ENCODE data around the gene TCAIM. TPM values are rescaled to one million over a fixed set of nuclear protein-coding genes. Genes with fewer than 3 reads are reported as not detected.
A peak's percentile ranks its signal among the peaks of the same experiment; 100 is the strongest.
"Not testable (repeated sequence)": the region's sequence is repeated elsewhere in the genome, so short reads cannot be mapped to it uniquely, and the experiment has no call there.

Gene TCAIM
- total RNA-seq, 1 donor from 2014 or later: 19.9 TPM

DNA sequence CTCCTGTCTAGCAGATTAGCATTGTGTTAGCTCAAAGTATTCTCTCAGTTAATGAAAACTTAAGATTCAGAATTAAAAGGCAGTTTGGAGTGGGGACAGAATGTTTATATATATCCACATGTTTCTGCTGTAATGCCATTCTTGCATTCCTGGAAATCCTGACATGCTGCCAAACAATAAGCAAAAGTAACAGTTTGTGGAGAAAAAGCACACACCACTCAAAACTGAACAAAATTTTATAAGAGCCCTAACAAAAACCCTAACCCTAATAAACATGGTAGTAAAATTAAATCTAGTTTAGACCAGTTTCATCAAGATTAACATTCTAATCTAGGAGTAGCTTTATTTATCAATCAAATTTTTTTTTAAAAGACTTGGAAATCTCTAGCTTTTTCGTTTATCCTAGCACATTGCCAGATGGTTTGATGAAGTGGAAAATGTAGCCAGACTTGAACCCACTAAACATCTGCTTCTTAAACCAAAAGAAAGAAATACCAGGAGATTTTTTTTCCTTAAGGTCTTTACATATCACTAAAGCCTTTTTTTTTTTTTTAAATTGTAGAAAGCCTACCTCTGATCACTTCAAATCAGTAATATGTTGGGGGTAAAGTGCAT is 3.7 kb downstream of the TCAIM start:
- no peak for DNase-seq (ENCODE audit: low spot score)

DNA sequence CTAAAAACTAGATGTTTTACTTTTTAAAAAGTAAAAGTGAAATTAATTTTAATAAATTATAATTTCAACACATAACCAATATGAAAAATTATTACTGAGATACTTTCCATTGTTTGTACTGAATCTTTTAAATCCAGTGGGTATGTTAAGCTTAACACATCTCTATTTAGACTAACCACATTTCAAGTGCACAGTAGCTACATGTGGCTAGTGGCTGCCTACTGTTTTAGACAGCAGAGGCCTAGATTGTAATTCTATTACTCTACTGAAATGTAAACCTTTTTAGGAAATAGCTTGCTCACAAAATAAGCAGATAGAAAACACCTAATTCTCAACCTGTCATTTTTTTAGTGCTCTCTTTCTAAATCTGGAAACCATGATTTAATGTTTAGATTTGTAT is 4.9 kb downstream of the TCAIM start:
- no peak for DNase-seq (ENCODE audit: low spot score)

DNA sequence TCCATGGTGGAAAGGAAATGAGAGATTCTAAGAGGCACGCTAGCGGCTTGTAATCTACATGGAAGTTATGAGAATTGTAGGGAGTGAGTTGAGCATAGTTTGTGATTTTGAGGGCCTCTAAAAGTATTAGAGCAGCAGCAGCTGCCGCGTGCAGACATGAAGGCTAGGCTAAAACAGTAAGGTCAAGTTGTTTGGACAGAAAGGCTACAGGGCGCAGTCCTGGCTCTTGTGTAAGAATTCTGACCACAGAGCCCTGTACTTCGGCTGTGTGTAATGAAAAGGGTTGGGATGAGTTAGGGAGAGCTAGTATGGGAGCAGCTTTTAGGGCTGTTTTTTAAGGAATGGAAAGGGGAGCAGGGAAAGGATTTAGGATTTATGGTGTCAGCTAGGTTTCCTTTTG is 8.0 kb downstream of the TCAIM start:
- not testable (repeated sequence) for DNase-seq (ENCODE audit: low spot score)

DNA sequence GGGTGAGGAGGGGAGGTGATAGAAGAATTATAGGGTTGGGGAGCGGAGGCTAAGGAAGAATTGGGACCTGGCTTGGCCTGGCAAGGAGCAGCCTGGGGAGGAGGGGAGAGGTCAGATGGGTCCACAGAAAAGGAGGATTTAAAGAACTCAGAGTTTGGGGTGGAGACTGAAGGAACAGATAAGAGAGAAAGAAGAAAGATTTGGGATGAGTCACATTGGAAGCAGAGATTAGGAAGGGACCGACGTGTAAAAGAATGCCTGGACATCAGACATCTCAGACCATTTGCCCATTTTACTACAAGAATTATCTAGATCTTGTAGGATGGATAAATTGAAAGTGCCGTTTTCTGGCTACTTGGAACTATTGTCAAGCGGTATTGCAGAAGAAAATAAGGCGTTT is 10.4 kb downstream of the TCAIM start:
- no peak for DNase-seq (ENCODE audit: low spot score)

DNA sequence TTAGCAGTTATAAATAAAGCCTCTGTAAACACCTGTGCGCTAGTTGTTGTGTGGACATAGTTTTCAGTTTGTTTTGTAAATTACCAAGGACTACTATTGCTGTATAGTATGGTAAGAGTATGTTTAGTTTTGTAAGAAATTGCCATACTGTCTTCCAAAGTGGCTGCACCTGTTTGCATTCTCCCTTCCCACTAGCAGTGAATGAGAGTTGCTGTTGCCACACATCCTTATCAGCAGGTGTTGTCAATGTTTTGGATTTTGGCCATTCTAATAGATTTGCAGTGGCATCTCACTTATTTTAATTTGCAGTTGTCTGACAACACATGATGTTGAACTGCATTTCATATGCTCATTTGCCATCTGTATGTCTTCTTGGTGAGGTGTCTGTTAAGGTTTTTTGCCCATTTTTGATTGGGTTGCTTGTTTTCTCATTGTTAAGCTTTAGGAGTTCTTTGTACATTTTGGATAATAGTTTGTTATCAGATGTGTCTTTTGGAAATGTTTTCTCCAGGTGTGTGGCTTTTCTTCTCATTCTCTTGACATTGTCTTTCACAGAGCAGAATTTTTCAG is 14.9 kb downstream of the TCAIM start:
- DNase-seq (ENCODE audit: low spot score): no peak

DNA sequence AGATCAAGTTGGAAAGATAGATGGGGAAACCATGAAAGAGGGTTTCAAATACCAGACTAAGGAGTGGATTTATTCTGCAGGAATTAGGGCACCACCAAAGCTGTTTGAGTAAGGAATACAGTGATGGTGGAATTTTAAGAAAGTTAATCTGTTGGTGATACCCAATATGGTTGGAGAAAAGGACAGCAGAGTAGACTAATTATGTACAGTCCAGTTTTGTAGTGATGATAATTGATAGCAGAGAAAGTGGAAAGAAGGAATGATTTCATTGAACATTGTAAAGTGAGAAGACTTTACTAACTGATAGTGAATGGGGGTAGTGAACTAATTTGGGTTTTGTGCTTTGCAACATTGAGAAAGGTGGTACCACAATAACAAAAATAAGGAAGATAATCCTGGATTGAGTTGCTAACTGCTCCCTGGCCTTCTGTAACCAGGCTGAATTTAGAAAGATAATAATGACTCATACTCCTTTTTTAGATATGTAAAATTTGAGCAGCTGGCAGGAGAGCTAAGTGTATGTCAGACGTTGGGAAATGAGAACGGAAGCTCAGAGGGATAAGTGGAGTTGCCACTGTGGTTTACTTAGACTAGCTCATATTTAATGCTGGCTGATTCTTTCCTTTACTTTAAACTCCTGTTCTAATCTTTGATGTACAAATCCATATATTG is 16.9 kb downstream of the TCAIM start:
- no peak for DNase-seq (ENCODE audit: low spot score)

DNA sequence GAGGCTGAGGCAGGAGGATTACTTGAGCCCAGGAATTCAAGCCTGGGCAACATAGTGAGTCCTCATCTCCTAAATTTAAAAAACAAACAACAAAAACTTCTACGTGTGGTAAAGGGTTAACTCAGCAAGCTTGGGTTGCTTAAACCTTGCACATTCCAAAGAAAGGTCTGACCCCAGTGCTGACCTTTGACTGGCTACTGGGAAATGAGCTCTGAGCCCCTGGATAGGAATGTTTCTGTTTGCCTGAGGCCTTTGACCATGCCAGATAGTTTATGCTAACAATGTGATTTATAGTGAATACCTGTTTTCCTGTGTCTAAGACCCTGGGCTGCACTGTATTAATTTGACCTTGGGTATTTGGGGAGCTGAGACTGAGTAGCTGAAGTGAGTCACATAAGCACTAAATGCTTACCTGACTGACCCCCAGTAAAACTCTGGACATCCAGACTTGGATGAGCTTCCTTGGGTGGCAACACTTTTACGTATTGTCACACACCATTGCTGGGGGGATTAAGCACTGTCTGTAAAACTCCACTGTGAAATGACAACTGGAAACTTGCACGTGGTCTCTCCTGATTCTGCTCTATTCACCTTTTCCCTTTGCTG is 20.7 kb downstream of the TCAIM start:
- no peak for DNase-seq (ENCODE audit: low spot score)

DNA sequence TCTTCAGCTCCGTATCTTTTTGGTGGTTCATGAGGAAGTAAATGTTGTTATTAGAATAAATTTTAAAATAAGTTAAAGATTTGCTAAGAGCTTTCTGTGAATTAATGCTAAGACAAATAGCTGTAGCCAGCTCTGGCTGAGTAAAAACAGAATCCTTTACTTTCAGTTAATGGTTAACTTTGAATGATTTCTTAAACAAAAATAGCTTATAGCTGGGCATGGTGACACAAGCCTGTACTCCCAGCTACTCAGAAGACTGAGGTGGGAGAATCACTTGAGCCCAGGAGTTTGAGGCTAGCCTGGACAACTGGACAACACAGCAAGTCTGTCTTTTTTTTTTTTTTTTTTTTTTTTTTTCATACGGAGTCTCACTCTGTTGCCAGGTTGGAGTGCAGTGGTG is 25.0 kb downstream of the TCAIM start:
- no peak for DNase-seq (ENCODE audit: low spot score)

DNA sequence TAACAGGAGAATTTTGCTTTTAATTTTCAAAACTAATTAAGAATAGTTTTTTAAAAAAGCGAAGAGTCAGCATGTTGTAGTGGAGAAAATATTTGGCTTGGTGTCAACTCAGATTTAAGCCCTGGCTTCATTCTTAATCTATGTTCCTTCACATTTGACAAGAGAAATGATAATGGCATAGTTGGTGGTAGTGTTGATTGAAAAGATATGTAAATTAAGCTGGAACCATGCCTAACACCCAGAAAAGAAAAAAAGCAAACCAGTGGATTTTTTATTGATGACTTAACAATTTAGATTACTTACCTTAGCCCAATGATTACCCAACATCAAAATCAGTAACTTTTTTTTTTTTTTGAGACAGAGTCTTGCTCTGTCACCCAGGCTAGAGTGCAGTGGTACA is 27.4 kb downstream of the TCAIM start:
- no peak for DNase-seq (ENCODE audit: low spot score)

DNA sequence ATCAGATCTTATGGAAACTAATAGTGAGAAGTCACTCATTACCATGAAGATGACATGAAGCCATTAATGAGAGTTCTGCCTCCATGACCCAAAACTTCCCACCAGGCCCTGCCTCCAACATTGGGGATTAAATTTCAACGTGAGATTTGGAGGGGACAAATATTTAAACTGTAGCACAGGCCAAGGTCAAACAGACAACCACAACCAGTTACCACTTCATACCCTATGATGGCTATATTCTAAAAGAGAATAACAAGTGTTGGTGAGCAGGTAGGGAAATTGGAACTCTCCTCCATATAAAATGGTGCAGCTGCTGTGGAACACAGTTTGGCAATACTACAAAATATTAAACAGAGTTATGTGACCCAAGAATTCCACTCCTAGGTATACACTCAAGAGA is 36.9 kb downstream of the TCAIM start:
- DNase-seq (ENCODE audit: low spot score): no peak

DNA sequence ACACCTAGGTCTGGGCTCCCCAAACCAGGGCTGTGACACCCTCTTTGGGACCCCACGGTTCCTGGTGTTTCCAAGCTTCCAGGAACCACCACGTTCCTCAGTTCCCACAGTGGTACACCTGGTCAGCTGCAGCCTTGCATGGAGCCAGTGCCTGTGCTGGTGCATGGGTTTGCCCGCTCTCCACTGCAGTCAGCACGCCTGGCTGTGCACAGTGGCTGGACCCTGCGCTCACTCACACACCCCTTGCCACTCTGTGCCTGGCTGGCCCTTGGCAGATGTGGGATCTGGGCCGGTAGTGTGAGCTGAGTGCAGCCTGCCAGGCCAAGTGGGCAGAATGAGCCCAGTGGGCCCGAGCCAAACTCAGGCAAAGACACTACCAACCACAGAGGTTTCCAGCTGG is 48.8 kb downstream of the TCAIM start:
- DNase-seq (ENCODE audit: low spot score): no peak

DNA sequence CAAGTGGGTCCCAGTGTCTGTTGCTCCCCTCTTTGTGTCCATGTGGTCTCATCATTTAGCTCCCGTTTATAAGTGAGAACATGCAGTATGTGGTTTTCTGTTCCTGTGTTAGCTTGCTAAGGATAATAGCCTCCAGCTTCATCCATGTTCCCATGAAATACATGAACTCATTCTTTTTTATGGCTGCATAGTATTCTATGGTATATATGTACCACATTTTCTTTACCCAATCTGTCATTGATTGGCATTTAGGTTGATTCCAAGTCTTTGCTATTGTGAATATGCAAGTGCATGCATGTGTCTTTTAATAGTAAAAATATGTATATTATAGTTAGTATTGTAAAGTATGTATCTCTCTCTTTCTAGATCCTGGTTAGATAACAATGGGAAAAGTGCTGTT is 53.9 kb downstream of the TCAIM start:
- DNase-seq (ENCODE audit: low spot score): no peak

DNA sequence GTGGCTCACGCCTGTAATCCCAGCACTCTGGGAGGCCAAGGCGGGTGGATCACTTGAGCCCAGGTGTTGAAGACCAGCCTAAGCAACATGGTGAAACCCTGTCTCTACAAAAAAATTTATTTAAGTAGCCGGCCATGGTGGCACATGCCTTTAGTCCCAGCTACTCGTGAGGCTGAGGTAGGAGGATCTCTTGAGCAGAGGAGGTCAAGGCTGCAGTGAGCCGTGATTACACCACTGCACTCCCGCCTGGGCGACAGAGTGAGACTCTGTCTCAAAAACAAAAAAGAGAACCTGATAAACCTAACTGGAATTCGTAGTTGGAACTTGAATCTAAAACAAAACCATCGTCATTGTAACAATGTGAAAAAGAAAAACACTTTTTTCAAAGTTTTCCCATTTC is 57.1 kb downstream of the TCAIM start:
- DNase-seq (ENCODE audit: low spot score): no peak

DNA sequence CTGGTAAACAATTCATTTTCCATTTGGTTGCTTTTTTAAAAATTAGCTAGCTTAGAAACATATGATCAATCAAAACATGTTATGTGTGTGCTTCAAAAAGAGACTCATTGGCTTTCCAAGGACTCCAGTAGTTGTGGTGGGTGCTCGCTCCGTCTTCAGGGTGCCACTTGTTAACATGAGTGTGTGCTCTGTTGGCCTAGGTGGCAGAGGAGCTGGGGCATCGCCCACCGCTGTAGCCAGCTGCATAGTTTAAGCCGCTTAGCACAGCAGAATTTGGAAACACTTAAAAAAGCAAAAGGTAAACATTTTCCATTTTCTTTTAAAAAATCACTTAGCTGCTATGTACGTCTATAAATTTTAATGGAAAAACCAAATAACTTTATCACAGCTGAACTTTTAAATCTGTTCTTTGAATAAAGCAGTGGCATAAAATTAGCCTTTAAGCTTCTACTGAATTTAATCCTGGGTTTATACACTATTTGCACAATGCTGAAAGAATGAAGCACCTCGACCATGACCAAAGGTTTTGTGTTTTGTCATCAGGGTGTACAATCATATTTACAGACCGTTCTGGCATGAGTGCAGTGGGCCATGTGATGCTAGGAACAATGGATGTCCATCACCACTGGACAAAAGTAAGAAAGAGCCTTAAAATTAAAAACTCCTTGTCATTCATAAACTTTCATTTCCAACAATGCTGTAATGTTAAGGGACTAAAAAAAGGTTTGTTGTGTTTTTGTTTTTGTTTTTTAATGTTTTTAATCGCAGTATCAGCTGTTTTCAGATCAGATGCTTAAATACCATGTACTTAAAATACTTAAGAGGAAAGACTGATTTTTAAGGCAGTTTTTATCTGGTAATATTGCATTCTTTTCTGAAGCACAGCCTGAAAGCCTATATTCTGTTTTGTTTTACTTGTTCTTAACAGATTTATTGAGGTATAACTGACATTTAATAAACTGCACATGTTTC is 57.9 kb downstream of the TCAIM start:
- no peak for DNase-seq (ENCODE audit: low spot score)

DNA sequence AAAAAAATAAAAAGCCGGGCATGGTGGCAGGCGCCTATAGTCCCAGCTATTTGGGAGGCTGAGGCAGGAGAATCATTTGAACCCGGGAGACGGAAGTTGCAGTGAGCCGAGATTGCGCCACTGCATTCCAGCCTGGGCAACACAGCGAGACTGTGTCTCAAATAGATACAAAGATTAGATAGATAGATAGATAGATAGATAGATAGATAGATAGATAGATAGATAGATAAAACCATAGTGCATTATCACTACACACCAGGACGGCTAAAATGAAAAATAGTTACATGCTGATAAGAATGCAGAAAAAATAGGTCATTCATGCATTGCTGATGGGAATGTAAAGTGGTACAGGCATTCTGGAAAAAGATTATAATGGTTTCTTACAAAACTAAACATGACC is 59.7 kb downstream of the TCAIM start:
- DNase-seq (ENCODE audit: low spot score): not testable (repeated sequence)

DNA sequence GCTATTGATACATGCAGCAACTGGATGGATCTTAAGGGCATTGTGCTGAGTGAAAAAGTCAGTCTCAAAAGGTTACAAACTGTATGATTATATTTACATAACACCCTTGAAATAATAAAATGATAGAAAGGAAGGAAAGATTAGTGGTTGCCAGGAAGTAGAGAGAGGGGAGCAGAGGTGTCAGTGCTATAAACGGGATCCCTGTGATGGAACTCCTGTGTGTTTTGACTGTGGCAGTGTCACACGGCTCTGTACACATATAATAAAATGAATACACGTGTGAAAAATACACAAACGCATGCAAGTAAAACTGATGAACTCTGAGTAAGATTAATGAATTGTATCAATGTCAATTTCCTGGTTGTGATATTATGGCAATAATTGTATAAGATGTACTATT is 60.3 kb downstream of the TCAIM start:
- no peak for DNase-seq (ENCODE audit: low spot score)

DNA sequence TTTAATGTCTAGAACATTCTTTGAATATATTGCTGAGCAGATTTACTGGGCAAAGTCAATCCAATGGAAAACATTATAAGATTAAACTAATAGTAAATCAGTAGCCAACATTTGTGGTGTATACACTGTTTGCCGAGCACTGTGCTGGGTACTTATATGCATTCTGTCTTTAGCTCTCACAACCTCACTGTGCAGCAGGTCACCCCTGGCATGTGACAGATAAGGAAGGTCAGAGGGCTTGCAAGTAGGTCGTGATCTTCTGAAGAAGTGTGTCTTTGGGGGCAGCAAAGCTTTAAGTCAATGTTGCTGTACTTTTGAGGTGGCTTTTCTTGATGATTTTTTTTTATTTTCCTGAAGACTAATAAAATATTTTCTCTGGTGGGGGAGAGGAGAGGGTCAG is 62.2 kb downstream of the TCAIM start:
- DNase-seq (ENCODE audit: low spot score): no peak

DNA sequence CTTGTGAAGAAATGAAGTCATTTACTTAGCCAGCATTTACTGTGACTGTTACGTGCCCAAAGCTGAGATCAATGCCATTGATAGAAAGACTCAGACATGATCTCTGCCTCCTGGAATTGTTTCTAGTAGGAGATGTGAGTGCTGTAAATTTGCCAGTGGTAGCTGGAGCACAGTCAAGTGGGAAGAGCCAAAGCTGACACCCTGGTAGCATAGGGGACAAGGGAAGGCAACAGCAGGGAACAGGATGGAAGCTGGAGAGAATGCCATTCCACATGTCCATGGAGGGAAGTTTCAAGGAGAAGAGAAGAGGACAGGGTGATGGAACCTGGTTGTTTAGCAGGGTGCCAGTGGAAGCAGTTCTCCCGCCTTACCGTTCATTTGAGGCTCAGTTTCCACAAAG is 64.0 kb downstream of the TCAIM start:
- DNase-seq (ENCODE audit: low spot score): no peak

DNA sequence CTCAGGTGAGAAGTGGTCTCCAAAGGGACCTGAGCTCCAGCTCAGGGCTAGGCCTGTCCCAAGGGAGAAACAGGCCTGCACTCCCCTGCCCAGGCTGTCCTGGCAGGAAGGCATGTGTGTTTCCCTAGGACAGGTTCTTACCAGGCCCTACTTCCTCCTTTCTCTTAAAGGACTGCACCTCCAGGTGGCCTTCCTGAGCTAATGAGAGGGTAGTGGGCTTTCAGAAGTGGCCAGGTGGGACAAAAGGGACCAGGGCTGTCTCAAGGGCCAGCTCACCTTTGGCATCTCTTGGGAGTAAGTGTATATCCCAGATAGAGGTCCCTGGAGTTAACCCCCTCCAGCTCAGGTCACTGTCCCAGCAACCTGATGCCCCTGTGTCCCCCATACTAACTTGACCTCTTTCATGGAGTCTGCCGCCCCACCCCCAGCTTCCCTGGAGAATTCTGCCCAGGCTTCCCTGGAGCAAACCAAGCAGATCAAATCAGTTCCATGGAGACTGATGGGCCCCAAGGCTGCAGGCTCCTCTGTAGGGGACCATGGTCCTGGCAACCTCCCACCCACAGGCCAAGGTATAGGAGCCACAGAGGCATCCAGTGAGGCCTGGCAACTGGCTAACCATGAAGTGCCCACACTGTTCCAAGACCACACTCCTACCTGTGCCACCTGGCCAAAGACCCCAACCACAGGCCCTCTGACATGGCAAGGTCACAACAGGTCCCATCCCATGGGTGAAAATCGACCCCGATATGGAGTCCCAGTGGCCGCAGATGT is 71.3 kb downstream of the TCAIM start:
- DNase-seq (ENCODE audit: low spot score): peak; percentile 72

DNA sequence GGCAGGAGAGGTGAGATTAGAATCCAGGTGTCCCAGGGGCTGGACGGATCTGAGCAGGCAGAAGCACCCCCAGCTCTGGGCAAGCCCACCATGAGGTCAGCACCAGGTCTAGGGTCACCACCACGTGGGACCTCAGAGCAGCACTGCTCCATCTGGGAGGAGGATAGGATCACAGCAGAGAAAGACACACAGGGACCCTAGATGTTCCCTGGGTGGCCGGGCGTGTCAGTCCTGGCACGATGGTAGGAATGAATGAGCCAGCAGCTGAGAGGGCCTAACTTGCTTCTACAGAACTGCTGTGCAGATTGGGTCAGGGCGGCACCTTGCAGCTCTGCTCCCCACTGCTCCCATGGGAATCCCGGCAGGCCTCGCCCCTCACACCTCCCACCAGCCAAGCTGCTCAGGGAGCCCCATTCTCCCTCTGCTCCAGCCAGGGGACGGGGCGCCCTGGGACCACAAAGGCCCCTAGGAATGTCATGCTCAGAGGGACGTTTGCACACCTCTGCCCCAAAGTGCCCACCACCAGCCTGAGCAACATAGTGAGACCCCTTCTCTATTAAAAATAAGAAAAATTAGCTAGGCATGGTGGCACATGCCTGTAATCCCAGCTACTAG is 72.6 kb downstream of the TCAIM start:
- peak; percentile 82 for DNase-seq (ENCODE audit: low spot score)
